Activated CD8-positive, alpha-beta memory T cell treated with anti-CD3 and anti-CD28 coated beads for 24 hours (primary cell): ENCODE measurements around the gene TRMT10A.
"Not testable (repeated sequence)": the region's sequence is repeated elsewhere in the genome, so short reads cannot be mapped to it uniquely, and the experiment has no call there.

ENCODE experiments used
- DNase-seq: peaks from one replicate; pipeline ENCODE4 v3.0.0-alpha.2; 2020

Gene TRMT10A

DNA sequence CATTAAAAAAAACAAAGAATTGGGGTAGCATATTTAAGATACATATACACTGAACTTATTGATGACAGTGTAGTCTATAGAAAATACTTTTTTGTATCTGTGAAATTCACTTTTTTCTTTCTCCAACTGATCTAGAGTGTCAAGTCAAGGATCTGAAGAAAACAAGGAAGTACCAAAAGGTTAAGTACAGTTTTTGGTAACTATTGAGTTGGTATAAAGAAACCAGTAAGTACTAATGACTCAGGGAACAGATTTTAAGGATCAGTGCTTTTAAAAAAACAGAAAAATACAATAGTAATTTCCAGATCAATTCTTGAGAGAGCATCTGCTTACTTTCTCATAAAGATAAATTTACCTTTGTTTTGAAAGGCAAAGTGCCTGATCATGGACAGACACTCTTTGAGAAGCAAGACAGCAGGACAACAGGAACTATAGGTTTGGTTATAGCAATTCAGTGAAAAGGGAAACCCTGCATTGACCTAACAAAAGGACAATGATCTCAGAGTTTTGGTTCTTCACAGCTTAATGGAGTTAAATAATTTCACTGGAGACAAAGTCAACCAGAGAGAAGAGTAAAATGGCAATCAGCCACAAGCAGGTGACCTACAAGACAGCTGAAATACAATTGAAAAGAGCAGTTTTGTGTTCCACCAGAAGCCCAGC lies 23.4 kb downstream of the TRMT10A start:
- DNase-seq: no peak

GRCh38 chr4:99537674-99538073 lies 26.2 kb downstream of the TRMT10A start:
- no peak for DNase-seq

DNA sequence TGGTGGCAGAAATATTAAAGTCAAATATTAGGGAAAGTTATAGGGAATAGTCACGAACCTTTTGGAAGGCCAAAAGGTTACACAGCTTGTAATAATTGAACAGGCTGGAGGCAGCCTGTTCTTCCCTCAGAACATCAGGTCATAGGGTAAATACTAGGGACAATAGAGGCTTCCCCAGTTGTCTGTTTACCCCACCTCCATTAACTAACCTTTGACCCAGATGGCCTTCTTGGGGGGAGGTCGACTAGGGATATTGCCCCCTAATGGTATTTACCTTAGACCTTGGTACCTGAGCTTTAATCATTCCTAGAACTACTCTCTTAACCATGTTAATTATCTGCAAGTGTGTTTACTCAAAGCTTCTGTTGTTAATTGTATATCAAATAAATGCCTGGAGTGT lies 27.0 kb downstream of the TRMT10A start:
- no peak for DNase-seq

DNA sequence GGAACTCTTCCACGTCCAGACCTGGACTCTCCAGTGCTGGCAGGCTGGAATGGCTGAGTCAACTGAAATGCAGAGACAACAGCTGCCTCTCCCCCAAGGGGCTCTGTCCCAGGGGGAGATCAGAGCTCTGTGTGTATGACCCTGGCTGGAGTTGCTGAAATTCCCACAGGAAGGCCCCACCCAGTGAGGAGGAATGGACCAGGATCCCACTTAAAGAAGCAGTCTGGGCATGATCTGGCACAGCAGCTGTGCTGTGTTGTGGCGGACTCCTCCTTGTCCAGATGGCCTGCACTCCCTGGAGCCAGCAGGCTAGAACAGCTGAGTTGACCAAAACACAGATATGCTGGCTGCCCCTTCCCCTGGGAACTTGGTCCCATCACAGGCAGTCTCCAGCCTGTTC lies 27.6 kb downstream of the TRMT10A start:
- DNase-seq: no peak

GRCh38 chr4:99534699-99535098 lies 29.1 kb downstream of the TRMT10A start:
- DNase-seq: not testable (repeated sequence)

DNA sequence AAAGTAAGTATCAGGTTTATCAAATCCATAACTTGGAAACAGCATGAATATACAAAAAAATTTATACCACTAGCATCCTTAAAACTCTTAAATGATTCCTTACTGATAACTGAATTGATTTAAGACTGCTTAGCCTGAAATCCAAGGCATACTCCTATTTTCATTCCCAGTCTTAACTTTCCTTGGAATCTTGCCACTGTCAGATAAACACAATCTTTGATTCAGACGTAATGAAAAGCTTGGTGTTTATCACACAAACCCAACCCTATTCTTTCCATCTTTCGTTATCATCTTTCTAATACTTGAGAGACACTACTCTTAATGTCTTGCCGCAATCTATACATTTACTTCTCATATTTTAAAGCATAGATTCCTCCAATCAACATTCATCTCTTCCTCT lies 33.9 kb downstream of the TRMT10A start:
- DNase-seq: no peak

GRCh38 chr4:99529228-99529627 lies 34.6 kb downstream of the TRMT10A start:
- no peak for DNase-seq

GRCh38 chr4:99518601-99519295 lies 45.1 kb downstream of the TRMT10A start:
- DNase-seq: no peak

- no peak for DNase-seq
Observed at GRCh38 chr4:99510721-99511120, 53.1 kb downstream of the TRMT10A start, which contains the start of gene C4orf17. TSS of gene C4orf17 (plus strand) at chr4:99511021. CDS start at chr4:99513082, 2,061 bp downstream.

DNA sequence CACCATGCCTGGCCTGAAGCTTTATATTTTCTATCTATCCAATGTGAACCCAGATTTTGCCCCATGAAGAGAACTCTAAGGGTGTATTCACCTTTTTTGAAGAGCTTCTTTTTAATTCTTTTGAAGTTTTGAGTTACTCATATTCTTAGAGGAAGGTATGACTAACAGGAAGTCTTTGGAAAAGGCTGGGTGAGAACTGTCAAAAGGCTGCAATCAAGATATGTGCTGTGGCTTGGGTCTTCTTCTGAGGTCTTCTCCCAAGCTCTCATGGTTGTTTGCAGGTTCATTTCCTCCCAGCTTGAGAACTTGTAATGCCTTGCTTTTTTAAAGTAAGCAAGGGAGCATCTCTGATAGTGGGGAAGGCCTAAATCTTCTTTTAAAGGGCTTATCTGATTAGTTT lies 56.1 kb downstream of the TRMT10A start:
- DNase-seq: no peak

- no peak for DNase-seq
Observed at GRCh38 chr4:99507349-99507748, 56.5 kb downstream of the TRMT10A start.

DNA sequence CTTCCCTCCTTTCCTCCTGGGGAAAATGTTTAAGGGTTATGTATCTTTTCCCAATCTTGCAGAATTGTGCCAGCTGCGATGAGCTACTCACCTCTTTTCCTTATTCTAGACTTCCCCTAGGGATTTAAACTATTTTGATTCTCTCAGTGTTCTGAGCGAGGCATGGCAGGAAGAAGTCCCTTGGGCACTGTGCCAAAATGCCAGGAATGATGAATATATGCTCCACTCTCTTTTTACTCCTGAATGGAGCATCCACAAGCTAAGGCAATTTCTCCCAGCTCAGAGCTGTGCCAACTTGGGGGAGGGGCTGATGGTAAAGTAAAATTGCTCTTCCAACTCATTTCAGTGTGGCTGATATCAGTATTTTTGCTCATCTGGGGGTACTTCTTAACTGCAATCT lies 57.1 kb downstream of the TRMT10A start:
- no peak for DNase-seq

DNA sequence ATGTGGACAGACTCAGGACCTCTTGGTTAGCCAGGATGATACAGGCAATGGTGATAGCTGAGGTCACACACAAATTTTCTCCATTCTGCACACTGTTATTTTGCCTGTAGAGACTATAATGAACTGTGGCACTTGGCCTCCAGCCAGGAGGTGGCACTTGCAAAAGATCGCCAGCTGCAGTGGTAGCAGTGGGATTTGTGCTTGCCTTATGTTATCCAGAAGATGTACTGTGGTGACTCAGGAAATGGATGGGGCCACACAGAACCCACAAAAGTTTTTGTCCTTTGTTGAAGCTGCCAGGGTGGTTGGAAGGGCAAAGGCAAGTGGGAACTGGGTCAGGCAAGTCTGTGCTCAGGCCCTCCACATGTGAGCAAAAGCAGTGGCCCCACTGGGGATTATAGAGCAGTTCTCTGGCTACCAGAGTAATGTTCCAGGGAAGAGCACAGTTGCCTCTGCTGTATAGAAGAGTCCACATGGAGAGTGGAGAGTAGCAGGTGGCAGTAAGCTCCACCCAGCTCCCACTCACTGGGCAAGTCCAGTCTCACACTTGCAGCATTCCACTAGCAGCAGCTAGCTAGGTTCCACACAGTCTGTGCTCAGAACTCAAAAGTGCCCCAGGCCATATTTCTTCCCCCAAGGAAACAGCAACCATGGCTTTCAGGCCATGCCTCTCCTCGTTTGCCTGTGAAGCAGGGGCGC lies 58.9 kb downstream of the TRMT10A start:
- no peak for DNase-seq
